ENCODE measurements around the gene FUT3. TPM values are rescaled to one million over a fixed set of nuclear protein-coding genes. Genes with fewer than 3 reads are reported as not detected.

Gene FUT3
- total and polyA plus RNA-seq, 9 of the 15 experiments (the other 6 are each of a cell fraction or from before 2014, with no cell fraction given) = 0.09 TPM; not detected in 8

DNA sequence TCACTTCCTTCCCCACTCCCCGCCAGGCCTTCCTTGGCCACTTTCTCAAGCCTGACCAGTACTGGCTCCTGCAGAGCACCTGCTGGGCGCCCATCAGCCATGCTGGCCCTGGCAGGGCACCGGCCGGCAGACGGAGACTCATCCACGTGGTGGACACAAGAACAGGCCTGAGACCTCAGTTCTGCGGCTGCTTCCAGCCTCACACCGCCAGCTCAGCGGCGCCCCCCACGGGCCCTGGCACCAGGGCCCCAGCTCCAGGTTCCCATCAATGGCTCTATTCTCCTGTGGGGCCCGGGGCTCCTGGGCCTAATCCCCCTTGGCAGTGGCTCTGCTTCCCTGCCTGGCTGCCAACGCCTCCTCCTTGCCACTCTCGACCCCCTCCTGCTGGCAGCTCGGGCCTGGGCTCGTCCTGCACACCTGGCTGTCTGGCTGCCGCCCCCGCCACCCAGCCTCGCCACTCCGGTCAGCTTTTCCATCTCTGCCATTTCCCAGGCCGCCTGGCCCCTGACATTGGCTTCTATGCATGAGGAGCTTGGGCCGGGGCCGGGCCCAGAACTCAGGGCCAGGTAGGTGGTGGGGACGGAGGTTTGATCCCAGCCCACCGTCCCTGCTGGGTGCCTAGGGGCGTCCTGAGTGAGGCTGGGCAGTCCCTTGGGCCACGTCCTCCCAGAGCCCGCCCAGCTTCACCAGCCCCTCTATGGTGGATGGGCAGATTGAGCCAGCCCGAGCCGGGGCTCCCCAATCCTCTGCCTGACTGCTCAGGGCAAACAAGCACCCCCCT, 46.1 kb upstream of the FUT3 start:
- no peaks in the 10 kb centered on the region for H3K9me3 ChIP-seq (replicated peaks; ENCODE audit: control insufficient read depth, insufficient read depth, low read depth, low read length)
- H3K9ac ChIP-seq (ENCODE audit: insufficient read depth in 1 of 2, low read depth in 2 of 2, low read length in 2 of 2) = peak overlapping the region in 1 of 2 experiments; percentile 5; a peak in 1 of 4 replicates
- H2AFZ ChIP-seq (ENCODE audit: low read depth, low read length) = no peak overlapping the region
- no peak overlapping the region for H3K27ac ChIP-seq (ENCODE audit: extremely low read depth, low read depth, low read length)
- H3K79me2 ChIP-seq (ENCODE audit: control insufficient read depth, insufficient read depth, low read length) = peaks cover 34% of the 10 kb centered on the region
- no peak overlapping the region for H3K4me2 ChIP-seq (ENCODE audit: insufficient read depth, low read length)
- in situ Hi-C loops (cut with MboI) = no loop called here
- DNase-seq (ENCODE audit: extremely low read depth in 1 of 4, low spot score in 3 of 4) (no peak), FAIRE-seq (no peak), ATAC-seq (no peak)
- ChIA-PET POLR2A (interaction anchor here (0.6 to 1.5 kb wide), 4 partner anchors 69 to 97 kb away, joined by 3 to 5 read pairs (median 4); no protein-coding TSS in a partner anchor), CTCF (ENCODE audit: low intra/inter-chr PET ratio) (no interaction called here)
- H3K9me1 ChIP-seq (ENCODE audit: control insufficient read depth, insufficient read depth, low read length) = peaks cover 5% of the 10 kb centered on the region
- no peaks in the 10 kb centered on the region for H3K27me3 ChIP-seq (ENCODE audit: control insufficient read depth in 2 of 2, insufficient read depth in 2 of 2, low read length in 2 of 2)
- peaks cover 17 to 56% of the 10 kb centered on the region in 2 experiments for H3K4me1 ChIP-seq (replicated peaks in 1 of 2; ENCODE audit: control insufficient read depth in 2 of 2, insufficient read depth in 2 of 2, low read length in 2 of 2)
- intact Hi-C loops (cut with micrococcal nuclease) = no loop called here
- BruUV-seq (replicated peaks) = no TSS peak
- H4K20me1 ChIP-seq (replicated peaks; ENCODE audit: control insufficient read depth, insufficient read depth, low read length) = peaks cover 39% of the 10 kb centered on the region
- WGBS (ENCODE audit: insufficient coverage, low coverage, missing lambda C conversion rate) = 92% methylated on average over 29 of the region's 30 CpGs
- no peak overlapping the region for H3K4me3 ChIP-seq
- H3K36me3 ChIP-seq (ENCODE audit: control insufficient read depth, insufficient read depth, low read length) = peaks cover 54% of the 10 kb centered on the region; the same call in 2 of the 3 replicates
- TF ChIP-seq, protein P1, sequence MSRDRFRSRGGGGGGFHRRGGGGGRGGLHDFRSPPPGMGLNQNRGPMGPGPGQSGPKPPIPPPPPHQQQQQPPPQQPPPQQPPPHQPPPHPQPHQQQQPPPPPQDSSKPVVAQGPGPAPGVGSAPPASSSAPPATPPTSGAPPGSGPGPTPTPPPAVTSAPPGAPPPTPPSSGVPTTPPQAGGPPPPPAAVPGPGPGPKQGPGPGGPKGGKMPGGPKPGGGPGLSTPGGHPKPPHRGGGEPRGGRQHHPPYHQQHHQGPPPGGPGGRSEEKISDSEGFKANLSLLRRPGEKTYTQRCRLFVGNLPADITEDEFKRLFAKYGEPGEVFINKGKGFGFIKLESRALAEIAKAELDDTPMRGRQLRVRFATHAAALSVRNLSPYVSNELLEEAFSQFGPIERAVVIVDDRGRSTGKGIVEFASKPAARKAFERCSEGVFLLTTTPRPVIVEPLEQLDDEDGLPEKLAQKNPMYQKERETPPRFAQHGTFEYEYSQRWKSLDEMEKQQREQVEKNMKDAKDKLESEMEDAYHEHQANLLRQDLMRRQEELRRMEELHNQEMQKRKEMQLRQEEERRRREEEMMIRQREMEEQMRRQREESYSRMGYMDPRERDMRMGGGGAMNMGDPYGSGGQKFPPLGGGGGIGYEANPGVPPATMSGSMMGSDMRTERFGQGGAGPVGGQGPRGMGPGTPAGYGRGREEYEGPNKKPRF (IDR thresholded peaks at IDR 0.05; ENCODE audit: low read depth, low read length) = no peak
- TF ChIP-seq, protein P2, sequence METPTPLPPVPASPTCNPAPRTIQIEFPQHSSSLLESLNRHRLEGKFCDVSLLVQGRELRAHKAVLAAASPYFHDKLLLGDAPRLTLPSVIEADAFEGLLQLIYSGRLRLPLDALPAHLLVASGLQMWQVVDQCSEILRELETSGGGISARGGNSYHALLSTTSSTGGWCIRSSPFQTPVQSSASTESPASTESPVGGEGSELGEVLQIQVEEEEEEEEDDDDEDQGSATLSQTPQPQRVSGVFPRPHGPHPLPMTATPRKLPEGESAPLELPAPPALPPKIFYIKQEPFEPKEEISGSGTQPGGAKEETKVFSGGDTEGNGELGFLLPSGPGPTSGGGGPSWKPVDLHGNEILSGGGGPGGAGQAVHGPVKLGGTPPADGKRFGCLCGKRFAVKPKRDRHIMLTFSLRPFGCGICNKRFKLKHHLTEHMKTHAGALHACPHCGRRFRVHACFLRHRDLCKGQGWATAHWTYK (CRISPR knock-in tag; IDR thresholded peaks at IDR 0.05) = no peak
- TF ChIP-seq, protein P3, sequence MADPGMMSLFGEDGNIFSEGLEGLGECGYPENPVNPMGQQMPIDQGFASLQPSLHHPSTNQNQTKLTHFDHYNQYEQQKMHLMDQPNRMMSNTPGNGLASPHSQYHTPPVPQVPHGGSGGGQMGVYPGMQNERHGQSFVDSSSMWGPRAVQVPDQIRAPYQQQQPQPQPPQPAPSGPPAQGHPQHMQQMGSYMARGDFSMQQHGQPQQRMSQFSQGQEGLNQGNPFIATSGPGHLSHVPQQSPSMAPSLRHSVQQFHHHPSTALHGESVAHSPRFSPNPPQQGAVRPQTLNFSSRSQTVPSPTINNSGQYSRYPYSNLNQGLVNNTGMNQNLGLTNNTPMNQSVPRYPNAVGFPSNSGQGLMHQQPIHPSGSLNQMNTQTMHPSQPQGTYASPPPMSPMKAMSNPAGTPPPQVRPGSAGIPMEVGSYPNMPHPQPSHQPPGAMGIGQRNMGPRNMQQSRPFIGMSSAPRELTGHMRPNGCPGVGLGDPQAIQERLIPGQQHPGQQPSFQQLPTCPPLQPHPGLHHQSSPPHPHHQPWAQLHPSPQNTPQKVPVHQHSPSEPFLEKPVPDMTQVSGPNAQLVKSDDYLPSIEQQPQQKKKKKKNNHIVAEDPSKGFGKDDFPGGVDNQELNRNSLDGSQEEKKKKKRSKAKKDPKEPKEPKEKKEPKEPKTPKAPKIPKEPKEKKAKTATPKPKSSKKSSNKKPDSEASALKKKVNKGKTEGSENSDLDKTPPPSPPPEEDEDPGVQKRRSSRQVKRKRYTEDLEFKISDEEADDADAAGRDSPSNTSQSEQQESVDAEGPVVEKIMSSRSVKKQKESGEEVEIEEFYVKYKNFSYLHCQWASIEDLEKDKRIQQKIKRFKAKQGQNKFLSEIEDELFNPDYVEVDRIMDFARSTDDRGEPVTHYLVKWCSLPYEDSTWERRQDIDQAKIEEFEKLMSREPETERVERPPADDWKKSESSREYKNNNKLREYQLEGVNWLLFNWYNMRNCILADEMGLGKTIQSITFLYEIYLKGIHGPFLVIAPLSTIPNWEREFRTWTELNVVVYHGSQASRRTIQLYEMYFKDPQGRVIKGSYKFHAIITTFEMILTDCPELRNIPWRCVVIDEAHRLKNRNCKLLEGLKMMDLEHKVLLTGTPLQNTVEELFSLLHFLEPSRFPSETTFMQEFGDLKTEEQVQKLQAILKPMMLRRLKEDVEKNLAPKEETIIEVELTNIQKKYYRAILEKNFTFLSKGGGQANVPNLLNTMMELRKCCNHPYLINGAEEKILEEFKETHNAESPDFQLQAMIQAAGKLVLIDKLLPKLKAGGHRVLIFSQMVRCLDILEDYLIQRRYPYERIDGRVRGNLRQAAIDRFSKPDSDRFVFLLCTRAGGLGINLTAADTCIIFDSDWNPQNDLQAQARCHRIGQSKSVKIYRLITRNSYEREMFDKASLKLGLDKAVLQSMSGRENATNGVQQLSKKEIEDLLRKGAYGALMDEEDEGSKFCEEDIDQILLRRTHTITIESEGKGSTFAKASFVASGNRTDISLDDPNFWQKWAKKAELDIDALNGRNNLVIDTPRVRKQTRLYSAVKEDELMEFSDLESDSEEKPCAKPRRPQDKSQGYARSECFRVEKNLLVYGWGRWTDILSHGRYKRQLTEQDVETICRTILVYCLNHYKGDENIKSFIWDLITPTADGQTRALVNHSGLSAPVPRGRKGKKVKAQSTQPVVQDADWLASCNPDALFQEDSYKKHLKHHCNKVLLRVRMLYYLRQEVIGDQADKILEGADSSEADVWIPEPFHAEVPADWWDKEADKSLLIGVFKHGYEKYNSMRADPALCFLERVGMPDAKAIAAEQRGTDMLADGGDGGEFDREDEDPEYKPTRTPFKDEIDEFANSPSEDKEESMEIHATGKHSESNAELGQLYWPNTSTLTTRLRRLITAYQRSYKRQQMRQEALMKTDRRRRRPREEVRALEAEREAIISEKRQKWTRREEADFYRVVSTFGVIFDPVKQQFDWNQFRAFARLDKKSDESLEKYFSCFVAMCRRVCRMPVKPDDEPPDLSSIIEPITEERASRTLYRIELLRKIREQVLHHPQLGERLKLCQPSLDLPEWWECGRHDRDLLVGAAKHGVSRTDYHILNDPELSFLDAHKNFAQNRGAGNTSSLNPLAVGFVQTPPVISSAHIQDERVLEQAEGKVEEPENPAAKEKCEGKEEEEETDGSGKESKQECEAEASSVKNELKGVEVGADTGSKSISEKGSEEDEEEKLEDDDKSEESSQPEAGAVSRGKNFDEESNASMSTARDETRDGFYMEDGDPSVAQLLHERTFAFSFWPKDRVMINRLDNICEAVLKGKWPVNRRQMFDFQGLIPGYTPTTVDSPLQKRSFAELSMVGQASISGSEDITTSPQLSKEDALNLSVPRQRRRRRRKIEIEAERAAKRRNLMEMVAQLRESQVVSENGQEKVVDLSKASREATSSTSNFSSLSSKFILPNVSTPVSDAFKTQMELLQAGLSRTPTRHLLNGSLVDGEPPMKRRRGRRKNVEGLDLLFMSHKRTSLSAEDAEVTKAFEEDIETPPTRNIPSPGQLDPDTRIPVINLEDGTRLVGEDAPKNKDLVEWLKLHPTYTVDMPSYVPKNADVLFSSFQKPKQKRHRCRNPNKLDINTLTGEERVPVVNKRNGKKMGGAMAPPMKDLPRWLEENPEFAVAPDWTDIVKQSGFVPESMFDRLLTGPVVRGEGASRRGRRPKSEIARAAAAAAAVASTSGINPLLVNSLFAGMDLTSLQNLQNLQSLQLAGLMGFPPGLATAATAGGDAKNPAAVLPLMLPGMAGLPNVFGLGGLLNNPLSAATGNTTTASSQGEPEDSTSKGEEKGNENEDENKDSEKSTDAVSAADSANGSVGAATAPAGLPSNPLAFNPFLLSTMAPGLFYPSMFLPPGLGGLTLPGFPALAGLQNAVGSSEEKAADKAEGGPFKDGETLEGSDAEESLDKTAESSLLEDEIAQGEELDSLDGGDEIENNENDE (IDR thresholded peaks at IDR 0.05; ENCODE audit: low read depth, low read length) = no peak
- TF ChIP-seq MAZ (CRISPR knock-in tag; conservative IDR thresholded peaks at IDR 0.05 in 1 of 2, IDR thresholded peaks at IDR 0.05 in 1 of 2) = no peak

All from K562 (cell line).